Measurements from ENCODE around the gene PRSS38. TPM values are rescaled to one million over a fixed set of nuclear protein-coding genes. Genes with fewer than 3 reads are reported as not detected.

Gene PRSS38
- total RNA-seq, 1 donor from 2014 or later: not detected

DNA sequence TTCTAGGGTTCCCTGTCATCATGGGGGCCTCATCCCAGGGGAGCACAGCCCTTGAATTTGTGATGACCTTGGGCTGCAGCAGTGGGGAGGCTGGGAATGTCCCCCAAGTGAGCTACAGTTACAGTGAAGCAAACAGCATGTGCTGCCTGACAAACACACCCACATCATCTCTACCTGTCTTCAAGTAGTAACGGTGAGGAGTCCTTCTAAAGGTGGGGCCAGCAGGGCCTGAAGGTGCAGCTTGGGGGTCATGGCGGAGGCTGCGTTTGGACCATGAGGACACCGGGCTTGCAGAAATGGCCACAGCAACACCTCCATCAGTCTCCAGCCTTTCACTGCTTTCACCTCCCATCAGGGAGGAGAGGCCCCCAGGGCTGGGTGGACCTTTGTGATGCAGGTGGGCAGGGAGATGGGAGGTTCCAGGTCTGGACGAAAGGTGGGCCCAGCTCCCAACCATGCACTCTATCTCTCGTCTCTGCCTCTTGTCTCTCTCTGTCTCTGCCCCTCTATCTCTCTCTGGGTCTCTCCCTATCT, 76.5 kb downstream of the PRSS38 start:
- DNase-seq (no peak), ATAC-seq (ENCODE audit: low read depth) (no peak)
- Mint-ChIP-seq H3K4me1 (peaks cover 2% of the 10 kb centered on the region), H3K9me3 (no peaks in the 10 kb centered on the region), H3K4me3 (no peak overlapping the region), H3K27ac (no peak overlapping the region), H3K36me3 (ENCODE audit: low read depth) (no peaks in the 10 kb centered on the region), H3K27me3 (no peaks in the 10 kb centered on the region)
- TF ChIP-seq, protein P1, sequence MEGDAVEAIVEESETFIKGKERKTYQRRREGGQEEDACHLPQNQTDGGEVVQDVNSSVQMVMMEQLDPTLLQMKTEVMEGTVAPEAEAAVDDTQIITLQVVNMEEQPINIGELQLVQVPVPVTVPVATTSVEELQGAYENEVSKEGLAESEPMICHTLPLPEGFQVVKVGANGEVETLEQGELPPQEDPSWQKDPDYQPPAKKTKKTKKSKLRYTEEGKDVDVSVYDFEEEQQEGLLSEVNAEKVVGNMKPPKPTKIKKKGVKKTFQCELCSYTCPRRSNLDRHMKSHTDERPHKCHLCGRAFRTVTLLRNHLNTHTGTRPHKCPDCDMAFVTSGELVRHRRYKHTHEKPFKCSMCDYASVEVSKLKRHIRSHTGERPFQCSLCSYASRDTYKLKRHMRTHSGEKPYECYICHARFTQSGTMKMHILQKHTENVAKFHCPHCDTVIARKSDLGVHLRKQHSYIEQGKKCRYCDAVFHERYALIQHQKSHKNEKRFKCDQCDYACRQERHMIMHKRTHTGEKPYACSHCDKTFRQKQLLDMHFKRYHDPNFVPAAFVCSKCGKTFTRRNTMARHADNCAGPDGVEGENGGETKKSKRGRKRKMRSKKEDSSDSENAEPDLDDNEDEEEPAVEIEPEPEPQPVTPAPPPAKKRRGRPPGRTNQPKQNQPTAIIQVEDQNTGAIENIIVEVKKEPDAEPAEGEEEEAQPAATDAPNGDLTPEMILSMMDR (IDR thresholded peaks at IDR 0.05): no peak
- CTCF ChIA-PET: no interaction called here
- intact Hi-C loops (cut with micrococcal nuclease): no loop called here
- POLR2A ChIA-PET: no interaction called here

DNA sequence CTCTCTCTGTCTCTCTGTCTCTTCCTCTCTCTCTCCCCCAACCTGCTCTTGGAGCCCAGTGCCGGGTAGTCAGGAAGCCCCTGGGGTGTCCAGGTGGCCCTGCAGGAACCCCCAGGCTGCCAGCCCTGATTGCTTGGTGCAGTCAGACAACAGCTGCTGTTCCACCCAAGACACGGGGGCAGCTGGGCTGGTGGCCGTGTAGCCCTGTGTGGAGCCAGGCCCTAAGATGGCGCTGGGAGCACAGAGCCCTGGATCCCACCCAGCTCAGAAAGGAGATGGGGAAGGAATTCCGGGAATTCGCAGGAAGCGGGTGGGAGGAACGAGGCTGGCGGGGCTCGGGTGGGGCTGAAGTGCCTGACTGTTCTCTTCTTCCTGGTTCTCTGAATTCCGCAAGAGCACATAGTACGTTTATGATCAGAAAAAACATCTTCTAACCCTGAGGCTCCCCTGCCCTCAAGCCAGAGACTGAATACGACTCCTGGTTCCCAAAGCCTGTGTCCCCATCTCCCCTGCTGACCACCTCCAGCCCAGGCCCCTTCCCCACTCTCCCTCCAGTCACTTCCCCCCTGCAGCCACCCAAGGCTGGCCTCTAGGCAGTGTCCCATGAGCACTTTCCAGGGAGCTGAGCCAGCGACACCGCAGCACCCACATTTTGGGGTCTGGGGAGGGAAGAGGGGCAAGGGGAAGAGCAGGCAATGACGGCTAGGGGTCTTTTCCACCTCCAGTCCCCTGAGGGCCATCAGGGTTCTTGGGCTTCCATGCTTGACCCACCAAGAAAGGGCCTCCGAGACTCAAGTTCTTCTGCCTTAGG, 77.2 kb downstream of the PRSS38 start:
- DNase-seq: peak; percentile 10
- intact Hi-C loops (cut with micrococcal nuclease): no loop called here
- Mint-ChIP-seq H3K36me3 (ENCODE audit: low read depth) (no peaks in the 10 kb centered on the region), H3K9me3 (no peaks in the 10 kb centered on the region), H3K4me1 (peaks cover 2% of the 10 kb centered on the region), H3K4me3 (no peak overlapping the region), H3K27ac (no peak overlapping the region), H3K27me3 (no peaks in the 10 kb centered on the region)
- ChIA-PET POLR2A (no interaction called here), CTCF (no interaction called here)
- TF ChIP-seq, protein P1 (IDR thresholded peaks at IDR 0.05): no peak
- ATAC-seq (ENCODE audit: low read depth): no peak

DNA sequence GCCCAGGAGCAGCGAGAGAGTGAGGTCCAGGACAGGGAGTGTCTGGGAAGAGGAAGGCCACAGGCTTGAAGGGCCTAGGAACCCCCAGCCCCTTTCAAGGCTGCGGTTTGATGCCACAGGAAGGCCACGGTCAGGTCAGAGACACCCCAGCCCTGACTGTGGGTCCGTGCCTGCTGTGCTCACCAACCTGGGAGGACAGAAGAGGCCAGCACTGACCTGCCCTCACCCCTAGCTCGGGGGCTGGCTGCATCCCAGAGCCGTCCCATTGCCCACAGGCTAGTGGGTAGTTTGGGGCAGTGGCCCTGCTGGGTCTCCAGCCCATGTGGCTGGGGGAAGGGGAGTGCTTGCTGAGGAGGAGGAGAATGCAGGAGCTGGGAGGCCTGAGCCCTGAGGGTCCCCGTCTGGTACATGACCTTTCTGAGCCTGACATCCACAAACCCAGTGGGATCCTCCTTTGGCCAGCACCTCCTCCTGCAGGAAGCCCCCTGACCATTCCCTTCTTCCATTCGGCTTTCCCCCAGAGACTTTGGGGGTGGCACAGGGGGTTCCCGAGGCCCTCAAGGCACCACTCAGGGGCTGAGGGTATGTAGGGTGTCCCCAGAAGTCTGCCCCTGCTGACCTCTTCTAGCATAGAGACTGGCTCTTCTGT, 77.9 kb downstream of the PRSS38 start:
- ChIA-PET CTCF (no interaction called here), POLR2A (no interaction called here)

DNA sequence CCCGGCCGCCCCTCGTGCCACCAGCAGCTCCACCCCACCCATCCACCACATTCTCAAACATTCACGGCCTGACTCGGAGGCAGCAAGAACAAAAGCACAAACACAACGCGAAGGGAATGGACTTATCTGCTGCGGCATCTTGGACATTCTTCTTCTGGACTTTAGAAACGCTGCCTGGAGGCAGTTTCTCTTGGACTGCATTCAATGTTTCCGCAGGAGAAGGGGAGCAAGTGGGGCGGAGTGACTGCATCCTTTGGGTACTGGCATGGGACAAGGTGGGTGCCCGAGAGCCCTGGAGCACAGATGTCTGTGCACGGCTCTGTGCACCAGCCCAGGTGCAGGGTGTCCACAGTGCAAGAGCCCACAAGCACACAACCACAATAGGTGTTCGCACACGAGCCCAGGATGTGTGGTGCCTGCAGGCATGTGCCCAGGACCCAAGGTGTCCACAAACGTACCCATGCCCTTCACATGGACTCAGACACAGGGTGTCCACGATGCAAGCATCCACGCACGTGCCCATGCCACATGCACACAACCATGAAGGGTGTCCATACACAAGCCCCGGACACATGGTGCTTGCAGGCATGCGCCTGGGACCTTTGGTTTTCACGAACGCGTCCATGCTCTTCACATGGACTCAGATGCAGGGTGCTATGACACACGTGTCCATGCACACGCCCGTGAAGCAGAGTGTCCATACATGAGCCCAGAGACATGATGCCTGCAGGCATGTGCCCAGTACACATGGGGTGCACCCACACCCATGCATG, 78.7 kb downstream of the PRSS38 start:
- intact Hi-C loops (cut with micrococcal nuclease): no loop called here
- Mint-ChIP-seq H3K27me3 (no peaks in the 10 kb centered on the region), H3K4me1 (no peaks in the 10 kb centered on the region), H3K4me3 (no peak overlapping the region), H3K27ac (no peak overlapping the region), H3K36me3 (ENCODE audit: low read depth) (no peaks in the 10 kb centered on the region), H3K9me3 (no peaks in the 10 kb centered on the region)
- no peak for DNase-seq
- CTCF ChIA-PET: no interaction called here
- no peak for ATAC-seq (ENCODE audit: low read depth)
- POLR2A ChIA-PET: no interaction called here
- TF ChIP-seq, protein P1 (IDR thresholded peaks at IDR 0.05): no peak

More for the DNA sequence above, 77.9 kb downstream of the PRSS38 start:
- Mint-ChIP-seq H3K27ac (no peak overlapping the region), H3K36me3 (ENCODE audit: low read depth) (no peaks in the 10 kb centered on the region), H3K27me3 (no peaks in the 10 kb centered on the region), H3K9me3 (no peaks in the 10 kb centered on the region), H3K4me3 (no peak overlapping the region), H3K4me1 (no peaks in the 10 kb centered on the region)
- TF ChIP-seq, protein P1 (IDR thresholded peaks at IDR 0.05): no peak
- peak; percentile 9 for DNase-seq
- intact Hi-C loops (cut with micrococcal nuclease): no loop called here
- ATAC-seq (ENCODE audit: low read depth): no peak
